Astrocyte (in vitro differentiated cells and primary cell): ENCODE data around the gene PLLP.

ENCODE experiments used
- CTCF ChIP-seq: IDR thresholded peaks from 2 replicates; pipeline ENCODE4 v1.5.1; 2011; ENCODE audit warnings: low read depth, mild to moderate bottlenecking, inconsistent platforms, low read length, moderate library complexity; ENCODE audit not compliant: insufficient read depth
- EZH2 ChIP-seq: IDR thresholded peaks from 2 replicates; pipeline ENCODE4 v1.6.1; 2012; ENCODE audit warnings: mild to moderate bottlenecking, low read length, inconsistent platforms; ENCODE audit not compliant: insufficient read depth

DNA sequence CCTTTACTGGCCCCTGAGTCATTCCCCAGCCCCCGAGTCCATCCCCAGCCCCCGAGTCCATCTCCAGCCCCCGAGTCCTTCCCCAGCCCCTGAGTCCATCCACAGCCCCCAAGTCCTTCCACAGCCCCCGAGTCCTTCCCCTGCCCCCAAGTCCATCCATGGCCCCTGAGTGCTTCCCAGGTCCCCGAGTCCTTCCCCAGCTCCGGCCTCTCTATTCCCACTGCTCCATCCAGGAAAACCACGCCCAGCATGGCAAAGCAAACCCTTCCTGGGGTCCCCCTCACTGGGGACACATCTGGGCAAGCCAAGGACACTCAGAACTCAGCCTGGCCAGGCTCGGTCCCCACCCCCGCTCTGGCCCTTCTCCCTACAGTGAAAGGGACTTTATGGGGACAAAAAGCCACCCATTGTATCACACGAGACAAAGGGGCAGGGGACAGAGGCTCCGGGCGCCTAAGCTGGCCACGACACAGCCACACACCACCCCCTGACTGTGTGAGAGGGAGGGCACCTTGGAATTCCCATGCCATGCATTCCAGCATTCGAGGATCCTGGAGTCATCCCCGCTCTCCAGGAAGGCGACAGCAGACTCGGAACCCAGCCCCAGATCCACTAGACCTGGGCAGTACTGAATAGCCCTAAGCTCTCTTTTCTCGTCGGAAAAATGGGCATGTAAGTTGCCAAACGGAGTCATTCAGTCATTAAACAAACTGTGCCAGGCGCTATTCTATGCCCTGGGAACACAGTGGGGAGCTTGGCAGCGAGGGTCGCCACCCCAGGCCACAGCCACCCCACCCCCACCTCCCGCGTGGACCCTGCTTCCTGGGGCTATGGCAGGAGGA, 14.0 kb downstream of the PLLP start:
- TF ChIP-seq CTCF (no peak), EZH2 (no peak)
